HG03439 (cell line): Measurements from ENCODE around the gene RFX4.

Experiments
- ATAC-seq: cut with Tn5 transposase; IDR thresholded peaks from one replicate; pipeline ENCODE4 v1.9.1; 2021; ENCODE audit warnings: mild to moderate bottlenecking, moderate library complexity; ENCODE audit not compliant: unreplicated experiment

The RFX4 gene

DNA sequence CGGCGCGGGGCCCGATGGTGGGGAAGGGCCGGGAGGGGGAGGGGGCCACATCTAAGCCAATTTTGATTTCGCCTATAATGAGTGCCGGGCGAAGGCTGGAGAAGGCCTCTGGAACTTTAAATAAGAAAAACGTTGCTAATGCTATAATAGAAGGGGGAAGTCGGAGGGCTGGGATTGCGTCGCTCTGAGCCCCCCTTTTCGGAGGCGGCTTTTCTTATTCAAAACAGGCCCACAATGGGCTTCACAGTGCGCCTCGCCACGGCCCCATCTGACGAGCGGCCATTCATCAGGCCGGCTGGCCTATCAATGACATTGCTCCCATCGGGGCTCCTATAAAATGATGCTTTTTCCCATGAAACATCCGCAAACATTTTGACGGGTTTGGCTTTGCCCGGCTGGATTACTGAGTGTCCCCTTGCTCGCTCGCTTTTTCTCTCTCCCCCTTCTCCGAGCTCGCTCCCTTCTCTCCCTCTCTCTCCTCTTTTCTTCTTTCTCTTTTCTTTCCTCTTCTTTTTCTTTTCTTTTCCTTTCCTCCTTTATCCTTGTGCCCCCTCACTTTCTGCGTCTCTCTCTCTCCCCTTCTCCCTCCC lies at the start of gene RFX4:
Gene RFX4 (plus strand): TSS at position 364 of the 590 bp plus-strand sequence. CDS start 317 bp downstream, outside the sequence.
- no peak for ATAC-seq

DNA sequence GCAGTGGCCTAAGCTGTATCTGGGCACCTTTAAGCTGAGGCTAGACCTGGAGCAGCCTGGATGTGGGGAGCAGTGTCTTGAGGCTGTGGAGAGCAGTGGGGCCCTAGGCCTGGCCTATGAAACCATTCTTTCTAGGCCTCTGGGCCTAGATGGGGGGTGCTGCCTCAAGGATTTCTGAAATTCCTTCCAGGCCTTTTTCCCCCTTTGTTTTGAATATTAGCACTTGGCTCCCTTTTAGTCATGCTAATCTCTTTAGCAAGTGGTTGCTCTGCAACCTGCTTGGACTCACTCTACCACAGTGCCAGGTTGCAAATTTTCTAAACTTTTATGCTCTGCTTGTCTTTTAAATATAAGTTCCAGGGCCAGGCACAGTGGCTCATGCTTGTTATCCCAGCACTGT lies 41.6 kb upstream of the RFX4 start:
- no peak for ATAC-seq

DNA sequence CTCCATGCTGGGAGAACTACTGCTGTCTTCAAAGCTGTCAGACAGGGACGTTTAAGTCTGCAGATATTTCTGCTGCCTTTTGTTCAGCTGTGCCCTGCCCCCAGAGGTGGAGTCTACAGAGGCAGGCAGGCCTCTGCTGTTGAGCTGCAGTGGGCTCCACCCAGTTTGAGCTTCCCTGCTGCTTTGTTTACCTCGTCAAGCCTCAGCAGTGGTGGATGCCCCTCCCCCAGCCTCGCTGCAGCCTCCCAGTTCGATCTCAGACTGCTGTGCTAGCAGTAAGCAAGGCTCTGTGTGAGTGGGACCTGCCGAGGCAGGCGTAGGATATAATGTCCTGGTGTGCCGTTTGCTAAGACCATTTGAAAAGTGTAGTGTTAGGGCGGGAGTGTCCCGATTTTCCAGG lies 31.4 kb upstream of the RFX4 start:
- ATAC-seq = no peak

DNA sequence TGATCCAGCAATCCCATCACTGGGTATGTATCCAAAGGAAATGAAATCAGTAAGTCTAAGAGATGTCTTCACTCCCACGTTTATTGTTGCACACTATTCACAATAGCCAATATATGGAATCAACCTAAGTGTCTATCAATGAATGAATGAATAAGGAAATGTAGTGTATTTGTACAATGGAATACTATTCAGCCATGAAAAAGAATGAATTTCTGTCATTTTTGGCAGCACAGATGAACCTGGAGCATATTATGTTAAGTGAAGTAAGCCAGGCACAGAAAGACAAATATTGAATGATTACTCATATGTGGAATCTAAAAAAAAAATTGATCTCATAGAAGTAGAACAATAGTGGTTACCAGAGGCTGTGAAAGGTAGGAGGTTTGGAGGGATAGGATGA lies 30.6 kb upstream of the RFX4 start:
- no peak for ATAC-seq

DNA sequence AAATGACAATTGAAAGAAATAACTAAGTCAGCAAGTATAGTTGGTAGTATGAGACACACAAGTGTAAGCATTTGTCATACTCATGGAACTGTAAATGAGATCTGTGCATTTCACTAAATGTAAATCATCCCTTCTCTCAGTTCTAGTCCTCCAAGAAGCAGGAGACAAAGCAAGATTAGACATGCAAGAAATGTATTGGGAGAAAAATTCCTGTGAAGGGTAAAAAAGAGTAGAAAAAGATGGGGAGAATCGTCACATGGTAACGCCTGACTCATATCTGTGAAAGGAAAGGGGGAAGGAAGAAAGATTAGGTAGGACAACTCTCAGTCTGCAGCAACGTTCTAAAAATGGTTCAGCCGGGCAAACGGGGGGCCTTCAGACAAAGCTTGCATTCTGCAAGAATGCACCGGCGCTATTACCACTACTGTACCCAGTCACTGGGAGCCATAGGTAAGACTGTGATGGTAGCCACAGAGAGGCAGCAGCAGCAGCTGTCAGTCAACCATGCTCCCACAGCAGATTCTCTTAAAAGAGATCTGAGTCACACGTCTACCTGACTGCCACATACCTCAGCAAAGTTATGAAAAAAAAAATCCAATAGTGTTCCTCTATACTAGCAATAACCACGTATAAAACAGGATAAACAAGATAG lies 18.0 kb upstream of the RFX4 start:
- ATAC-seq = no peak

DNA sequence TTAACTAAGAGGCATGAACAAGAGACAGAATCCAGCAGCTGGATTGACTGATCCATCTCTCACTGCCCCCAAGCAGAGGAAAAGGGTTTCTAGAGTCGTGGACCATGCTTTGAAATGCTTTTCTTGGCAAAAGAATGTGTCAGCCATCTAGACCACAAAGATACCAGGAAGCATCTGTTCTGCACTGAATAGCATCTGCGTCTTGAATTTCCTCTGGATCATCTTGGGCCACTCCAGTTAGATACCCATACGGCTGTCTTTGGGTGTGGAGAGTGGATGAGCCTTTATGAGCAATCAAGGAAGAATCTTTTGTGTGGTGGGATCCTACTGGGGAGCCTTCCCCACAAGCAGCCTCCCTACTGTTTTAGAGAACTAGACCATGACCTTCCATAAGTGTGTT lies 16.0 kb upstream of the RFX4 start:
- no peak for ATAC-seq

DNA sequence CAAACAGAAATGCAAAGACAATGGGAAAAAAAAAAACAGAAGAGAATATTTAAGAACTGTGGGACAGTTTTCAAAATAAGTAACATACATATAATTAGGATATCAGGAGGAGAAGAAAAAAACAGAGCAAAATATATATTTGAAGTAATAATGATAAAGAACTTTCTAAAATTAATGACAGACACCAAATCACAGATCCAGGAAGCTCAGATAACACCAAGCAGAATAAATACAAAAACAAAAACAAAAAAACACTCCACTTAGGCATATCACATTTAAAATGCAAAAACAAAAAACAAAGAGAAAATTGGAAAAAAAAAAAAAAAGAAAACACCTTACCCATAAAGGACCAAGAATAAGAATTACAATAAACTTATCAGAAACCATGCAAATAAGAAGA lies 9.6 kb upstream of the RFX4 start:
- ATAC-seq = no peak

DNA sequence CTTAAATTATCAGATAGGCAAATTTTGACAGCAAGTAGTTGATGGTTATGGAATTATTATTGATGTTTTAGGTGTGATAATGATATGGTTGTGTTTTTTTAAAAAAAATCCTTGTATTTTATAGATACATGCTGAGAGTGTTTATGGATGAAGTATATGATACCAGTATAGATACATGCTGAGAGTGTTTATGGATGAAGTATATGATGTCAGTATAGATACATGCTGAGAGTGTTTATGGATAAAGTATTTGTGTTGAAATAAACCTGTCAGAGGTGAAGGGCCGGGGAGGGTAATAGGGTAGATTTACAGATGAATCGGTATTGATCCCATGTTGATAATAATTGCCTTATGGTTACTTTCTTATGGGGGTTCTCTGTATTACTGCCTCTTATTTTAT lies 6.0 kb upstream of the RFX4 start:
- no peak for ATAC-seq

DNA sequence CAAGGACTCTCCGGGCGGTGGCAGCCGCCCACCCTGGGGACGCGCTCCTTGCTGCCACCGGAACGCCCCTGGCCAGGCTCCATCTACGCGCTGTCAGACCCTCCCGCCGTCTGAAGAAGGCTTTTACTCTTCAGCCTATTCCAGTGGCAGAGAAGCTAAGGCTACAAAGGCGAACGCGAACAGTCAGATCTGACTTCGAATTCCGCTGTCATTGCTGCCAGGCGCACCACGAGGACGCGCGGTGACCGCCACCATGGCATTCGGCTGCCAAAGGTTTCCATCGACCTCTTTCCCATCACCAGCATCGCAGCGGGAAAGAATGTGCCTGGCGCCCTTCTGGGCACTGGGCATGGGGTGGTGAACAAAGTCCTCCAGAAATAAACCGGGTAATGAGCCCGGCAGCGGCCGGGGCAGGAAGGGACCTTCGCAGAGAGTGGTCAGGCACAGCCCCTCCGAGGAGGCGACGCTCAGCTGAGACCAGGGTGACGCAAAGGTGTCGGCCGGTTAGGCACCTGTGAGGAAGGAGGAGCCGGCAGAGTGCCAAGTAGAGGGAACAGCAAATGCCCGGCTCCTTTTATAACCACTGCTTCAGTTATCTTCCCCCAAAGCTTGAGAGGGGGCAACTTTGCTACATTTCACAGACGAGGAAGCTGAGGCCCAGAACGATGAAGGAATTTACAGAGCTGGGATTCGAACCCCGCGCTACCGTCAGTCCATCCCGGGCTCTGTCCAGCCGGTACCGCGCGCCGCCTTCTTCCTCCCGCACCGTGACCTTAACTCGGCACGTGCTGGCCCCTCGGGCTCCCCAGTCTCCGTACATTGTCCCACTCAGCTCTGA lies 1.9 kb upstream of the RFX4 start:
- no peak for ATAC-seq

DNA sequence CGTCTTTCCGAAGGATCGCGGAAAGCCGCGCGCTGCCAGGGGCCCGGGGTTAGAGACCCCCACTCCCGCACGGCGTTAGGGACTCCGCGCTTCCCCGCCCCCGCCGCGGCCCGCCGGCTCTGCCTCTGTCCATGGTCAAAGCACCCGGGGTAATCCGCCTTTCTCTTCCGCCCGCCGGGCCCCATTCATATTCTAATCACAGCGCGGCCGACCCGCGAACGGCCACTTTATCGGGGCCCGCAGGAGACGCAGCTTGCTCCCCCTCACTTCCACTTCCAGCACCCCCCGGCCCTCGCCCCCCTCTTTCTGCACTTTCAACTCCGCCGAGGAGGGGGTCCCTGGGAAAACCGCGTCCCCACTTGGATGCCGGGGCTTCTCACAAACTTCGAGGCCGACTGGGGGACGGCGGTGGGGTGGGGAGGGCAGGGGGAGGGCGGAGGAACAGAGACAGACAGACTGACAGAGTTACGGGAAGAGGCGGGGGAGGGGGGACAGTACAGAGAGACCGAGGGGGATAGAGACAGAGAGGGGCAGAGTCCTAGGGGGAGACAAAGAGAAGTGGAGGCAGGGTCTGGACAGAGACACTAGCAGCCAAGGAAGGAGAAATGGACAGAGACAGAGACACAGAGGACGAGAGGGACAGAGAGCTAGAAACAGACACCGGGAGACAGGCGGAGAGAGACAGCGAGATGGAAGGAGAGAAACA lies 1.1 kb upstream of the RFX4 start:
- ATAC-seq = no peak

DNA sequence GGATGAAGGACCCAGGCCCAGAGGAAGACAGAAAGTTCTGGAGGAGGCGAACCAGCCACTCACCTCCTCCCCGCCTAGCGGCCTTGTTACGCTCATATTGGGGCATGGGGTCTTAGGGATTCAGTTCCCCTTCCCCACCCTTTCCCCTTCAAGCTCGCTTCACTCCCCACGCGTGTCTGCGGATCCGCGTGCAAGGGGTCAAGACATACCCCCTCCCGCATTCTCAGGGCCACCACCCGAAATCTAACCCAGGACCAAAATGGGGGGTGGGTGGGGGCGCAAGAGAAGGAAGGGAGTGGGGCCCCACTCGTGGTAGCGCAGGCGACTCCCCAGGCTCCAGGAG lies 584 bp upstream of the RFX4 start:
- ATAC-seq = no peak

DNA sequence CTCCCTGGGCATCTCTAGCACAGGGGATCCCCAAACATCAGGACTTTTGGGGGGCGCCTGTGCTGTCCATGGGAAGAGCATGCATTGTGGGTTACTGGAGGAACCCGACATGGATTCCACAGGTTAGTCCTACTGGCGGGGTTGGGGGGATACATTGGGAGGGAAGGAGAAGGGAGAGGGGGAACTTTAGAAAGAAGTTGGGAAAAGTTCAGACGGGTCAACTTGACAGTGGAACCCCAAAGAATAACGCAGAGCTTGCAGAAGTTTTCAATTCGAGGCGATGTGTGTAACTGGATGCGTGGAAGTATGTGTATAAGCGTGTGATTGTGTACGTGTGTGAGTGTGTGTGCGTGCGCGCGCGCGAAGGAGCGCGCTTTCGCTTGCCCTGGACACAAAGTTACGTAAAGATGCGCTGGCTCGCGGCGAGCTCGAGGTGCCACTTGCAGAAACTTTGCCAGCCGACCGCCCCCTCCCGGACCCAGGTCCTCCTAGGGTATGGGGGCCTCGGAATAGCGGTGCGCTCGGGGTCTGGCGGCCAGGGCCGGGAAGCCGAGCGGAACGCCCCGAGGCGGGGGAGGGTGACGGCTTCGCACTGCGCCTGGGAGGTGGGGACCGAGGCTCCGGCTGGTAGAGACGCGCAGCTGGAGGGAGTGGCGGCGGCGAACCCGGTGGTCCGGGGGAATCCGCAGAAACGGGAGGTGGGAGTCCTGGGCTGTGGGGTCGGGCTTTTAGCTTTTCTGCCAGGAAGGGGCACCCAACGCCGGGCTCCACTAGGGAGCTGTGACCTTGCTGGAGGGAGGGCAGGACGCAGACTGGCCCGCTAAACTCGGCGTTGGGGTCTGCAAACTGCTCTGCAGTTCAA lies 669 bp downstream of the RFX4 start:
- no peak for ATAC-seq

DNA sequence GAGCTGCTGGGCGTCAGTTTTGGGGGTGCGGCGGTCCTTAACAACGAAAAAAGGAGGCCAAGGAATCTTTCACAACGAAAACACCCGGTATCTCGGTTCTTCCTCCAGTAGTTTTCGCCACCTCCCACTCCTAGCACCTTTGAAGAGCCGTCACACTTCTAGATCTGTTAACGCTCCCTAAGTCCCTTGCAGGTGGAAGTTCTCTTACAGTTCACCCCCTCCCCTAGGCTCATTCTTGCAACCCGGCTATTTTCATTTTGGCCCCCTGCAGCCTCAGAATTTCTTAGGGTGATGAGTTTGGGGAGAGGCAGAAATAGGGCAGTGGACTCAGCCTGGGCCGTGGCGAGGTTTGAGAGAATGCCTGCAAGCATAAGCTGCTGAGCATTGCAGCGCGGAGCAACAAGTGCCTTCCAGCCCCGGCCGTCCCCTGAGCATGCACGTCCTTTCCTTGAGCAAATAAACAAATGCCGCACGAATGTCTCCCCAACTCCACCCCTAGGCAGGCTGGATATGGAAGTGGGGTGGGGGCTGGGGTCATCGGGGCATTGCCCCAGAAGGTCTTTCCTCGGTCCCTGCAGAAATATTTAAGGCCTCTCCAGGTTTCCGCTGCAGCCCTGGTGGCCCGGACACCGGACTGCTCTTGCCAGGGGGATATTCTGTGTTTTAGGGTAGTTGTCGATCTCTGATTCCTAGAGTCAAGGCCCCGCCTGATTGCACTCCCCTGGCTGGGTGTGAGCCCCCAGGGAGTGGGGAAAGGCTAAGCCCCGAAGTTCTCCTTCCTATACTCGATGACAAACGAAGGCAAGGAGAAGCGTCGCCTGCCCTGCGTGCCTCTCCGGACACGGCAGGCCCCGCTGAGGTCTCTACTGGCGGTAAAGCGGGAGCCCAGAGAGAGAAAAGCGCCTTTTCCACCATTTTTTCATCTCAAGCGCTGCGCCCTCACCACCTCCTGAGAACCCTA lies 1.6 kb downstream of the RFX4 start:
- no peak for ATAC-seq

DNA sequence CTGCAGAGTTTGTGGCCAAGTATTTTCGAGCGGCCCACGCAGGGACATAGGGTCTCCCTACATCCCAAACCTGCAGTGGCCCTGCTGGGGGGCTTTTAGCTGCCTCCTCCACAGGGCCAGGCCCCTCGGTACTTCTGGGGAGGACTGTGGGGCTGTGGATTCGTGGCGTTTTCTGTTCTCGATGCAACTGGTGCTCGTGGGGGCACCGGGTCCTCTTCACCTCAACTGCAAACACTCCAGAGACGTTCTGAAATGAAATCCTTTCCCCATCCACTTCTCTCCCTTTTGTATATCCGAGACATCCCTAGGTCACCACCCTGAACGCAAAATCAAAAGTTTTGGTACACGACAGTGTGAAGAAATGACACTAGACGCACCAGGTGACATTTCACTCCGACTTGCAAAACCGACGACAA lies 2.3 kb downstream of the RFX4 start:
- no peak for ATAC-seq

DNA sequence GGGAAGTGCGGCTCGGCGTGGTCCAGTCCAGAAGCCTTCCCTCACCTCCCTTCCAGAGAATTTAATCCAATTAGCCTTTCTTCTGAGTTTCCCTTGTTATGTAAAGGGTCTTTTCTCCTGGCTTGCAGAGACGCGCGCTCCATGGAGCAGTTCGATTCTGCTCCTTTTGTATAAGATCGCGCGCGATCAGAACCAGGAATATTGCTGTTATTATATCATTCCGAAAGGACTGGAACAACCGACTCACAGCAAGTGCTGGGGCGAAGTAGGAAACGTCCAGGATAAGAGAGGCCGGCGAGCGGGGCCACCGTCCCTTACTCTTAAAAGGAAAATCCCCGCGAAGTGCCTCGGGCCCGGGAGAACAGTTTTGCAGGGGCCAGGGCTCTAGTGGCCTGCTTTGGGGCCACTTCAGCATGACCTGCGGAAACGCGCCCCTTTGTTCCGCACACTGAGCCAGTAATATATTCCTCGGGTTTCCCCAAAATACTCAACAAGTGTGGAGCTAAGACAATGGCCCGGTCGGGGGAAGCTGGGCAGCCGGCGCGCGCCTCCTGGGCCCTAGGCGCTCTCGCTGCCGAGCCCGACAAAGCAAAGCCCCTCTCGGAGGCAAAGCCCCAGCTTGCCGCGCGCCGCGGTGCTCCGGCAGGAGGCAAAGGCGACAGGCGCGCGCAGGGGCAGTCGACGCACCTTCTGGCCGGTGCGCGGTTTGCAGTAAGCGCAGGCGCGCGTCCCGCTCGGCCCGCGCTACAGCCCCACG lies 2.9 kb downstream of the RFX4 start:
- ATAC-seq = no peak

DNA sequence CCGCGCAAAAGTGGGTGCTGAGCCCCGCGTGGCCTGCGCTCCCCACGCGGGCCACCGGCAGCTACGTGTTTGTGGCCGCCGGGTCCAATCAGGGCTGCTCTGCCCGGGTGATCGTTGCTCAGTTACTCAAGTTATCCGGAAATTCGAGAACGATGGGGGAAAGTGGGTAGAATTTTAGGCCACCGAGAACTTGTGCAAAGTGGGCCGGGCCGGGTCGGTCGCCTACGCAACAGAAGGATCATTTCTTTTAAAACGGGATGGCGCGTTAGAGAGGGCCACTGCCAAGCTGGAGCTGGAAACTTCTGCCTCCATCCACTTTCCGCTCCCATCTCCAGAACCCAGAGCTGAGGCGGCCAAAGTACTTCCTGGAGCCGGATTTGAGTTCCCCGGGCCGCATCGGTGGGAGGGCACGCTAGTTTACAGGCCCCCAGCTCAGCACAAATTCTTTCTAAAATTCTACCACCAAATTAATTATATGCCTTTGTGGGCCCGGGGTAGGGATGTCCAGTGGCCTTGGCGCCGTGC lies 3.5 kb downstream of the RFX4 start:
- no peak for ATAC-seq

DNA sequence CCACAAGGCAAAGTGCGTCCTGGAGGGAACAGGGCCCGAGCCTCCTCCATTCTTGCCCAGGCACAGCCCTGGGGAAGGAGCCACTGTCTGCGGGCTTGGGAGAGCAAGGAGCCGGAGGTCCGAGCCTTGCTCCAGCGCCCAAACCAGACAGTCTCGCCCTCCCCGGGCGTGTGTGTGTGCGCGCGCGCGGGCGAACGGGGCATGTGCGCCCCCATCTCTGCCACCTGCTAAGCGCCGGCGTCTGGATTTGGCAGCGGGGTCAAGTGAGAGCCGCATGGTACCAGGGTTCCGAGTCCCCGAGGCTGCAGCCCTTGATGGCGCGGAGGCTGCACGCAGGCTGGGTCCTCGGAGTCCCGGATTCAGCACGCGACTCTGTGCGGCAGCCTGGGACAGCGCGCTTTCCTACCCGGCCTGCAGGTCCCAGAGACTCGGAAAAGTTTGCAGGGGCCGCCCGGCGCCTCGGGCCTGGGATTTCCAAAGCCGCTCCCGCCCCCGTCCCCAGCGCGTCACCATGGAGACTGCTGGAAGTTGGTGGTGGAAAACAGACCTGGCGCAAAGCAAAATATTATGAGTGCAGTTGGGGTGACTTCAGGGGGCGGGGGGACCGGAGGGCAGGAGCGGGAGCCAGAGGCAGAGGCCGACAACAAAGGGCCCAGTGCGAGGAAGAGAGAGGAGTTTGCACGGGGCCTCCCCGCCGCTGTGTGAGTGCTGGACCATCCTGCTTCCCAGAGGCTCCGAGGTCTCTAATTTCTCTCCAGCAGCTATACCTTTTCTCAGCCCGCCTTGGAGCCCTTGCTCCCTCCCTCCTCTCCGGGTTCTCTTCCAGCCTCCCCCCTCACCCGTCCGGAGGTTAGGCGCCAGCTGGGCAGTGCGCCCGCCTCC lies 4.2 kb downstream of the RFX4 start:
- ATAC-seq = no peak

DNA sequence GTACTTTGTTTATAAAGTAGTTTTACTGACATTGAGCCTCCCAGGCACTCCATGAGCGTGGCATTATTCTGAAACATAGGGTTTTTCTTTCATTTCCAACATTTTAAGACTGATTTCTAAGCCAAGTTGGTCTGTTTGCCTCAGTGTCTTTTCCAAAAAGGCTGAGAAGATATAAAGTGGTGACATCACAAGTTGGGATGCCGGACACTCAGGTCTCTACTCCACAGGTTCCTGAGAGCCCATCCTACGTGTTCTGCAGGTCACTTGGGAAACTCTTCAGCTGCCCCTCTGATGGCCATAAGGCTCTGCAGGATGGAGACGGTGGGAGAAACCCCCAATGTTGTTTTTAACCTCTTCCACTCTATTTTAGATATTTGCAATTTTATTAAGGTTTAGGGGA lies 6.0 kb downstream of the RFX4 start:
- ATAC-seq = no peak
